GM18505 (cell line): ENCODE measurements around the gene TCAF1.
A peak's percentile ranks its signal among the peaks of the same experiment; 100 is the strongest.

ENCODE experiments used
- ATAC-seq: cut with Tn5 transposase; IDR thresholded peaks from one replicate; pipeline ENCODE4 v1.9.1; 2021; ENCODE audit not compliant: unreplicated experiment
- POLR2A ChIP-seq: IDR thresholded peaks from 4 replicates; pipeline ENCODE4 v1.6.1; 2011; ENCODE audit warnings: borderline replicate concordance; ENCODE audit not compliant: insufficient read depth, insufficient read length; ENCODE audit errors: extremely low read depth

The TCAF1 gene, protein sequence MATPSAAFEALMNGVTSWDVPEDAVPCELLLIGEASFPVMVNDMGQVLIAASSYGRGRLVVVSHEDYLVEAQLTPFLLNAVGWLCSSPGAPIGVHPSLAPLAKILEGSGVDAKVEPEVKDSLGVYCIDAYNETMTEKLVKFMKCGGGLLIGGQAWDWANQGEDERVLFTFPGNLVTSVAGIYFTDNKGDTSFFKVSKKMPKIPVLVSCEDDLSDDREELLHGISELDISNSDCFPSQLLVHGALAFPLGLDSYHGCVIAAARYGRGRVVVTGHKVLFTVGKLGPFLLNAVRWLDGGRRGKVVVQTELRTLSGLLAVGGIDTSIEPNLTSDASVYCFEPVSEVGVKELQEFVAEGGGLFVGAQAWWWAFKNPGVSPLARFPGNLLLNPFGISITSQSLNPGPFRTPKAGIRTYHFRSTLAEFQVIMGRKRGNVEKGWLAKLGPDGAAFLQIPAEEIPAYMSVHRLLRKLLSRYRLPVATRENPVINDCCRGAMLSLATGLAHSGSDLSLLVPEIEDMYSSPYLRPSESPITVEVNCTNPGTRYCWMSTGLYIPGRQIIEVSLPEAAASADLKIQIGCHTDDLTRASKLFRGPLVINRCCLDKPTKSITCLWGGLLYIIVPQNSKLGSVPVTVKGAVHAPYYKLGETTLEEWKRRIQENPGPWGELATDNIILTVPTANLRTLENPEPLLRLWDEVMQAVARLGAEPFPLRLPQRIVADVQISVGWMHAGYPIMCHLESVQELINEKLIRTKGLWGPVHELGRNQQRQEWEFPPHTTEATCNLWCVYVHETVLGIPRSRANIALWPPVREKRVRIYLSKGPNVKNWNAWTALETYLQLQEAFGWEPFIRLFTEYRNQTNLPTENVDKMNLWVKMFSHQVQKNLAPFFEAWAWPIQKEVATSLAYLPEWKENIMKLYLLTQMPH

GRCh38 chr7:143901668-143902331, at the start of gene TCAF1:
TSS of gene TCAF1 (minus strand) at chr7:143902176. CDS start at chr7:143876608, 25,568 bp downstream.
- peak; percentile 66 for TF ChIP-seq POLR2A
- peak; percentile 95 for ATAC-seq

GRCh38 chr7:143948733-143949132, 46.8 kb upstream of the TCAF1 start:
- no peak for ATAC-seq

GRCh38 chr7:143947111-143947510, 45.1 kb upstream of the TCAF1 start:
- no peak for ATAC-seq
- no peak for TF ChIP-seq POLR2A

More at GRCh38 chr7:143948733-143949132, 46.8 kb upstream of the TCAF1 start:
- no peak for TF ChIP-seq POLR2A

GRCh38 chr7:143945423-143945822, 43.4 kb upstream of the TCAF1 start:
- ATAC-seq: no peak
- no peak for TF ChIP-seq POLR2A

GRCh38 chr7:143938379-143939243, 36.6 kb upstream of the TCAF1 start:
- TF ChIP-seq POLR2A: no peak
- ATAC-seq: no peak

DNA sequence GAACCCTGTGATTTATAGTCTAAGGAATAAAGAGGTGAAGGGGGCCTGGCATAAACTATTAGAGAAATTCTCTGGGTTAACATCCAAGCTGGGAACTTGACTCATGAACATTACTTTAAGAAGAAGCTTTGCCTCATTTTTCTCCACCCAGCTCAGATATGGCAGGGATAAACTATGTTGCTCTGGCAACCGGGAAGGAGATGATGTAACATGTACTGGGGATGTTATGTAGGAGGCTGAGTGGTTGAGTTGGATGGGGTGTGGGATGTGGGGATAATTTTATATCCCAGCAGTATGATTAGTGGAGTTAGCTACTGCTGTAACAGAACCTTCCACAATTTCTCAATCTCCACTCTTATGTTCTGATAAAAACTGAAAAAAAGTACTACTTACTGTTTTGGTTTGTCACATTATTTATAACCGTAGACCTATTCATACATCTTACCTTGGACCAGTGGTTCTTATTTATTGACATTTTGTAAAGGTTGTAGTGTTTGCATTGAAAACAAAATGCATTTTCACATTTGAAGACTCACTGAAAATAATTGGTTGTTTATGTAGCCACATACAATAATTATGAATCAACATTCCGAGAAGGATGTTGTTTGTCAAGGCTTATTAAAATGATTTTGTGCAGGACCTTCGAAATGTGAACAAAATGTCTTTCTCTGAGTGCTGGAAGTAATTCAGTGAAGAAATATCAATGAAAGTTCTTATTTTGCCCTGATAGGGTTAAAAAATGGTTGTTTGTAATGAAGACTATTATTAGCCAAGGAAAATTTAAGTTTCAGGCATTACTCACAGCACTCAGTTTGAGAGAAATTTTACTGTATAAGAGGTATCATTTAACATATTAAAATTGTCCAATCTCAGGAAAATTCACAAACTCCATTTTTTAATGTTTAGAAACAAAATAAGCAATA, 34.4 kb upstream of the TCAF1 start:
- no peak for ATAC-seq
- no peak for TF ChIP-seq POLR2A

DNA sequence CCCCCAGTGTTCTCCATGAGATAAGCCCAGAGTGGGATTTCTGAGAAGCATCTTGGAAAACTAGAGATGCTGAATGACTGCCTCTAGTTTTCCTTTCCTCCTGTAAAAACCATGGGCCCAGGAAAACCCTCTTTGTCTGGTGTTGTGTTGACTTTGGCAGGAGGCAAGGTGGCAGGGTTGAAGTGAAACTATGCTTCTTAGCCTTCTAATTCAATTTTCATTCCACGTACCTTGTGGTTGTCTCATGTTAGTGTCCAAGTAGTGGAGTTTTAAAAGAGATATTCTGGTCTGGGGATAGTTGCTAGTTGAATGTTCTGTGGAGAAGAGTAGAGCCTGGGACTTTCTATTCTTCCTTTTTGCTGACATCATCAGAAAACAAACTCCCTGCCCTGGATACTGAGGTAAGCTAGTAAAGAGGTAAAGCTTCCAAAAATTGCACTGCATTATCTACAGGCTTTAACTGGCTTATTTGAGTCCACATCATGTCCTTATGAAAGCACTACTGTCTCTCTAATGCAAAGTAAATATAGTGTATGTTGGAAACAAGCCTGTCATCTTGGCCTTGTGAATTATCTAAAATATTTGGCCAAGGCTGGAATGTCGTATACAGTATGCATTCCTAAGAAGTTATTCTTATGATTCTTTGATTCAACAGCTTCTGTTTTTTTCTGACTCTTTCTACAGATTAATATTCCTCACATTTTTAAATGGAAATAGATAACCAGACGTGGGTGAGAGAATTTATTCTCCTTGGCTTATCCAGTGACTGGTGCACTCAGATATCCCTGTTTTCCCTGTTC, 32.8 kb upstream of the TCAF1 start, which contains the start of gene OR2F2:
Gene OR2F2, plus strand, starts transcription at position 708 of the 800 bp plus-strand sequence. Its CDS starts 0 bp downstream, at position 708.
- TF ChIP-seq POLR2A: no peak
- ATAC-seq: no peak

- TF ChIP-seq POLR2A: no peak
- no peak for ATAC-seq
Measured at GRCh38 chr7:143931739-143932138, 29.8 kb upstream of the TCAF1 start.

DNA sequence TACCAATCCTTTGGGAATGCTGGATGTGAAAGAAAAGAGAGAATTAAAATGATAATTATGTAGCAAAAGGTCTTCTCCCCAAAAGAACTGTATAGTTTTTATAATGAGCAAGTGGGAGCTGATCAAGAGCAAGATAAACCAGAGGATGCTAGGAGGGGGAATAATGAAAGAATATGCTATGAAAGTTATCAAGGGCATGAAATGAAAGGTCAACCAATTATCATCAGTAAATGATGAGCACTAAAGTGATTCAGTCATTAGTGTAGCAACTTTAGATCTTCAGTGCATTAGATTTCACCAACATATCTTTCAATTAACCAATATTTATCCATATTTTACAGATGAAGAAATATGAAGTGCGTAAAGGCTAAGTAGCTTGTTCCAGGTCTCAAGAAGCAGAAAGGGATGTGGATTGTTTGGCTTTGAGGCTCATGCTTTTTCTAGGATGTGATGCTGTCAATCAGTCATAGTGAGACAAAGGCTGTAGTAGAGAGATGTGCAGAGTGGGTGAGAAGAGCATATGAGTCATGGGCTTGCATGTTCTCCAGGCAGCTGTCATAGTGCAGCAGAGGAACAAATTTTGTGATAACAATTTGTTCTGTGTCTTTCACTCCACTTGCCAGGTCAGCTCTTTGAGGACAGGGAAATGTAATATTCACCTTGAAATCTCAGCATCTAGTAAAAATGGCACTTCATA, 27.4 kb upstream of the TCAF1 start:
- ATAC-seq: no peak
- no peak for TF ChIP-seq POLR2A

DNA sequence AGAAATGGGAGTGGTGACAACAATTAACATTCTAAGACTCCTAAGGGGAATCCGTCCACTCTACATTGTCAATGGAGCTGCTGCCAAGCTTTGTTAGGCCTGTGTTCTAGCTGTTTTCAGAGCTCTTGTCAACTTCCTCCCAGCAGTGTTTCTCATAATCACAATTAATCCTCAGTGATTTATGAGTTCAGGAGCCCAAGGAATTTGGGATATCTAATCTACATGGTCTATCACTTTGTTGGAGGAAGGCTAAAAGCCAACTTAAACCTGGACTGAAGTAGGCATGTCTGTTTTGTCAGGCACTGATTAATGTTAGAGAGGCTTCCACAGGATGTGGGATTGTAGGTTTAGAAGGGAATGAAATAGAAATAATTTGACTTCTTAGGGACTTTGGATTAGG, 22.9 kb upstream of the TCAF1 start:
- no peak for TF ChIP-seq POLR2A
- no peak for ATAC-seq
